Ascending aorta (tissue), 2 donors: ENCODE data around the gene FMO2. TPM values are rescaled to one million over a fixed set of nuclear protein-coding genes. Genes with fewer than 3 reads are reported as not detected.
A peak's percentile ranks its signal among the peaks of the same experiment; 100 is the strongest.

ENCODE experiments used
- DNase-seq, 2 donors: peaks; one replicate each; pipeline ENCODE4 v3.0.0-alpha.2; 2019; ENCODE audit warnings: low spot score in 2 of 2
- H3K27ac ChIP-seq, 2 donors: fragments of 200-600 bp; sonication (generic); one replicate each; pipeline ENCODE4 v1.5.1; 2016 to 2017; ENCODE audit warnings: mild to moderate bottlenecking in 1 of 2
- H3K27me3 ChIP-seq: fragments of 200-600 bp; sonication (generic); one replicate; pipeline ENCODE4 v1.5.1; 2017
- H3K36me3 ChIP-seq, 2 donors: fragments of 200-600 bp; sonication (generic); one replicate each; pipeline ENCODE4 v1.5.1; 2016
- H3K4me1 ChIP-seq, 2 donors: fragments of 200-600 bp; sonication (generic); one replicate each; pipeline ENCODE4 v1.5.1; 2016 to 2017; ENCODE audit warnings: mild to moderate bottlenecking in 1 of 2
- H3K4me3 ChIP-seq, 2 donors: fragments of 200-600 bp; sonication (generic); one replicate each; pipeline ENCODE4 v1.5.1; 2016 to 2017; ENCODE audit warnings: mild to moderate bottlenecking in 1 of 2
- H3K9me3 ChIP-seq, 2 donors: fragments of 200-600 bp; sonication (generic); one replicate each; pipeline ENCODE4 v1.5.1; 2016
- intact Hi-C: fragments of 100-400 bp; cut with DNase I; formaldehyde crosslinking; loops from one replicate; pipeline ENCODE4 v1.15.1; 2023
- total RNA-seq: library from RNA; depleted of rRNA; stranded (reverse); fragments of >200 nt; gene quantifications from one replicate; pipeline ENCODE4 v1.1.0, GENCODE V29; 2016
- TF ChIP-seq, protein P1 (sequence below), 3 experiments: fragments of 200-600 bp in 2 of 3; fragments of 450-650 bp in 1 of 3; sonication (generic) in 2 of 3; IDR thresholded peaks; one replicate each; pipeline ENCODE4 v1.5.1; 2016 to 2019; ENCODE audit warnings: antibody characterized with exemption in 3 of 3, mild to moderate bottlenecking in 1 of 3, moderate library complexity in 1 of 3

FMO2 gene
- total RNA-seq, 1 donor from 2014 or later, result 90.3 TPM

GRCh38 chr1:171204296-171204695, 19.2 kb downstream of the FMO2 start:
- H3K27me3 ChIP-seq, result no peaks in the 10 kb centered on the region
- no peak for DNase-seq
- intact Hi-C loops, result no loop called here
- H3K36me3 ChIP-seq, result peaks cover 72 to 99% of the 10 kb centered on the region in 2 donors
- TF ChIP-seq, protein P1, sequence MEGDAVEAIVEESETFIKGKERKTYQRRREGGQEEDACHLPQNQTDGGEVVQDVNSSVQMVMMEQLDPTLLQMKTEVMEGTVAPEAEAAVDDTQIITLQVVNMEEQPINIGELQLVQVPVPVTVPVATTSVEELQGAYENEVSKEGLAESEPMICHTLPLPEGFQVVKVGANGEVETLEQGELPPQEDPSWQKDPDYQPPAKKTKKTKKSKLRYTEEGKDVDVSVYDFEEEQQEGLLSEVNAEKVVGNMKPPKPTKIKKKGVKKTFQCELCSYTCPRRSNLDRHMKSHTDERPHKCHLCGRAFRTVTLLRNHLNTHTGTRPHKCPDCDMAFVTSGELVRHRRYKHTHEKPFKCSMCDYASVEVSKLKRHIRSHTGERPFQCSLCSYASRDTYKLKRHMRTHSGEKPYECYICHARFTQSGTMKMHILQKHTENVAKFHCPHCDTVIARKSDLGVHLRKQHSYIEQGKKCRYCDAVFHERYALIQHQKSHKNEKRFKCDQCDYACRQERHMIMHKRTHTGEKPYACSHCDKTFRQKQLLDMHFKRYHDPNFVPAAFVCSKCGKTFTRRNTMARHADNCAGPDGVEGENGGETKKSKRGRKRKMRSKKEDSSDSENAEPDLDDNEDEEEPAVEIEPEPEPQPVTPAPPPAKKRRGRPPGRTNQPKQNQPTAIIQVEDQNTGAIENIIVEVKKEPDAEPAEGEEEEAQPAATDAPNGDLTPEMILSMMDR (IDR thresholded peaks at IDR 0.05), result no peak
- no peak overlapping the region for H3K27ac ChIP-seq
- peaks cover 0 to under 1% of the 10 kb centered on the region in 2 donors for H3K4me1 ChIP-seq
- H3K4me3 ChIP-seq, result no peak overlapping the region
- no peaks in the 10 kb centered on the region for H3K9me3 ChIP-seq

- no peaks in the 10 kb centered on the region for H3K4me1 ChIP-seq
- no peaks in the 10 kb centered on the region for H3K27me3 ChIP-seq
- no peak overlapping the region for H3K4me3 ChIP-seq
- H3K9me3 ChIP-seq, result no peaks in the 10 kb centered on the region
- intact Hi-C loops, result no loop called here
- DNase-seq, result no peak
- TF ChIP-seq, protein P1 (IDR thresholded peaks at IDR 0.05), result no peak
- H3K36me3 ChIP-seq, result peaks cover 51 to 85% of the 10 kb centered on the region in 2 donors
- peak overlapping the region; percentile 44 to 70 for H3K27ac ChIP-seq
Observed at GRCh38 chr1:171206204-171206977, 21.3 kb downstream of the FMO2 start.

- H3K4me1 ChIP-seq, result no peaks in the 10 kb centered on the region
- H3K4me3 ChIP-seq, result no peak overlapping the region
- no peak for DNase-seq
- no peaks in the 10 kb centered on the region for H3K9me3 ChIP-seq
- H3K27ac ChIP-seq, result peak overlapping the region; percentile 44 to 70
- peaks cover 45 to 82% of the 10 kb centered on the region in 2 donors for H3K36me3 ChIP-seq
- intact Hi-C loops, result no loop called here
- TF ChIP-seq, protein P1 (IDR thresholded peaks at IDR 0.05), result no peak
- H3K27me3 ChIP-seq, result no peaks in the 10 kb centered on the region
Observed at GRCh38 chr1:171206978-171207355, 21.9 kb downstream of the FMO2 start.

DNA sequence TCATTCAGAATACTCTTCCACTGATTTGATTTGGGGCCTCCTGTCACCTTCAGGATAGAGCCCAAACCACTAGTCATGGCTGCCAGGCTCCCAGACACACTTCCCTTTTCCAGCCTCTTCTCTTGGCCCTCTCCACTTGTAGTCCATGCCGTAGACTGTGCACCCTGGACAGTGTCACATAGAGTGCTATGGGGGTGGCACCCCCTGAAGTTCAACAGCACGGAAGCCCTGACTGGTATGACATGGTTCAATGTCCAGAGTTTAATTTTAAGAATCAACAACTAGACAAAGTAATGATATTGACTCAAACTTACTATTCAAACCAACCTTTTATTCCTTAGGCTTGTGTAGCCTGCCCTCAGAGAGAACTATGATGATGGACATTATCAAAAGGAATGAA, 22.3 kb downstream of the FMO2 start:
- Histone ChIP-seq H3K36me3 (peaks cover 41 to 78% of the 10 kb centered on the region in 2 donors), H3K4me3 (no peak overlapping the region), H3K27ac (peak overlapping the region; percentile 44 to 70), H3K27me3 (no peaks in the 10 kb centered on the region), H3K9me3 (no peaks in the 10 kb centered on the region), H3K4me1 (no peaks in the 10 kb centered on the region)
- TF ChIP-seq, protein P1 (IDR thresholded peaks at IDR 0.05), result no peak
- intact Hi-C loops, result no loop called here
- DNase-seq, result no peak

GRCh38 chr1:171210355-171210754, 25.3 kb downstream of the FMO2 start:
- DNase-seq, result no peak
- no peaks in the 10 kb centered on the region for H3K4me1 ChIP-seq
- intact Hi-C loops, result no loop called here
- peak overlapping the region in 1 of 2 donors; percentile 38 for H3K27ac ChIP-seq
- no peak overlapping the region for H3K4me3 ChIP-seq
- no peaks in the 10 kb centered on the region for H3K27me3 ChIP-seq
- TF ChIP-seq, protein P1 (IDR thresholded peaks at IDR 0.05), result no peak
- H3K36me3 ChIP-seq, result peaks cover 19 to 48% of the 10 kb centered on the region in 2 donors
- H3K9me3 ChIP-seq, result no peaks in the 10 kb centered on the region
